NCI-H748 (cell line): ENCODE measurements around the gene FRMD4A.

Source experiments
- DNase-seq: peaks from one replicate; lab custom pipeline; 2025; ENCODE audit not compliant: unreplicated experiment; lab: John Stamatoyannopoulos, UW

FRMD4A gene

DNA sequence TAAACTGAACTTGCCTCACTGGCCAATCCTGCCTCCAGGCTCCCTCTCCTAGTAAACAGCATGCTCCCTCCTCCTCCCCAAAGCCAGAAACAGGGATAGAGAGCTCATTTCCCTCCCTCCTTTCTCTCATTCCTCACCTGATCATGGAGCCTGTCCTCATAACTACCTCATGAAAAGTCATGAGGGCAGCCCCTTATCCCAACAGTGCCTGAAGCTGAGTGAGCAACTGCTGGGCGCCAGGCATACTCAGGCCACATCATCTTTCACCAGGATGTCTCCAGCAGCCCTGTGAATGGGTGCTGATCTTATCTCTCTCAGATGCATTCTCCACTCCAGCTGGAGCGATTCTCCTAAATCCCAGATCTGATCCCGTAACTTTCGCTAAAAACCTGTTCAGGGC is 436.8 kb downstream of the FRMD4A start:
- no peak for DNase-seq

DNA sequence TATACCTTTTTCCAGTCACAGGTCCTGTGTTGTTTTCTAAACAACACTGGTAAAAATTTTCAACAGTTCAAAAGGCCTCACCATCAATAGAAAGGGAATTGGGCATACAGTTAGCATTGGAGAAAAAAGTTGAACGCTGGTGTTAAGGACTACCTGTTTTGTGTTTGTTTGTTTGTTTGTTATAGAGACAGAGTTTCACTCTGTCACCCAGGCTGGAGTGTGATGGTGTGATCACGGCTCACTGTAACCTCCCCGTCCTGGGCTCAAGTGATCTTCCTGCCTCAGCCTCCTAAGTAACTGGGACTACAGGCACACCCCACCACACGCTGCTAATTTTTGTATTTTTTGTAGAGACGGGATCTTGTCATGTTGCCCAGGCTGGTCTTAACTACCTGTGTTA is 437.9 kb downstream of the FRMD4A start:
- DNase-seq, result no peak

DNA sequence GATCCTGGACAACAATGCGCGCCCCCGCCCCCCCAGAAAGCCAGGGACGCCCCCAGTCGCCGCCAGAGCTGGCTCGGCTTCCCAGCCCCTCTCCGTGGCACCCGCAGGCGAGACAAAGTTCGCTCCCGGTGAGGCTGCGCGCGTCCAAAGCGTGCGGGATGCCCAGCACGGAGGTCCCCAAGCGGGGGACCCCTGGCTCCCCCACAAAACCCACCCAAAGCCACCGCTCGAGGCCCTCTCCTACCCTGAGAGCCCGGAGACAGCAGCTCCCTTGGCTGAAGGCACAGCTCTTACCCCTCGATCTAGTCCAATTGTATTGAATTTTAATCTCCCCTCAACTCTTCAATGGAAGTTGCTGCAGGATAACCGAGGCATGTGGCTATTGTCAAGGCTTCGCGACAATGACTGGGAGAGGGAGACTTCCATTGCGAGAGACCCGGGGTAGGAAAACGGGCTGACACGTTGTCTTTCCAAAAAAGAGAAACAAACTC is 438.7 kb downstream of the FRMD4A start:
- peak; percentile 51 for DNase-seq

DNA sequence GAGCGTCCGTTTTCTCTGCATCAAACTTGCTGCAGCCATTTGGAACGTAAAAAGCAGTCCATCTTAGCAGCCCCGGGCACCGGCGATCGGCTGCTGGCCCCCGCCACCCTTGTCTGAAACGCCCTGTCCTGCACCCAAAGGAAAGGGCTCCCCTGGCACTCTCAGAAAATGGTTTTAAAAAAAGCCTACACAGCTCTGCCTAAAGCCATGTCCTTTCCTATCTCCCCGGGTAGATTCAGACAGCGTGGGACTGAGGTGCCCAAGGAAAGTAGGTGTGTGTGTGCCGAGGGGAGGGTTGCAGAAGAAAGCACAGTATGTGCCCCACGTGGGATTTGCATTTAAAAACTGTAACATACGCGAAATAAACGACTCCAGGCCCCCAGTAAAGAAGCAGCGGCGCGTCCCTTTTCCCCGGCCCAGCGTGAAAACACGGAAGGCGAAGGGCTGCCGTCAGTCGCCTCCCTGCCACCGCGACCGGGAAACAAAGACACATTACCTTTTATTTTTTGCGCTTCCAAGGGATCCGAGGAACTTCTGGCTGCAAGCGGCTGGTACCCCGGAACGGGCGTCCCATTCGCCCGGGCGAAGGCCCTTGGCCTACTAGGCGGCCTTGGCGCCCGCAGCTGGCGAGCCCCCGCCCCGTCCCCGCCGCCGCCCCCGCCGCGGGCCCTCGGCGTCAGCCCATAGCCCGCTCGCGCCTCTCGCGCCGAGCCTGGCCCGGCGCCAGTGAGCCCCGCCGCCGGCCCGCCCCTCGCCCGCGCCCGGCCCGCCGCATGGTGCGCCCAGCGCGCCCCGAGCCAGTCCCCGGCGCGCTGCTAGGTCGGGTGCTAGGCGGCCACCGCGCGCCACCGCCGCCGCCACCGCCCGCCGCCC is 439.4 kb downstream of the FRMD4A start:
- peak; percentile 49 for DNase-seq

DNA sequence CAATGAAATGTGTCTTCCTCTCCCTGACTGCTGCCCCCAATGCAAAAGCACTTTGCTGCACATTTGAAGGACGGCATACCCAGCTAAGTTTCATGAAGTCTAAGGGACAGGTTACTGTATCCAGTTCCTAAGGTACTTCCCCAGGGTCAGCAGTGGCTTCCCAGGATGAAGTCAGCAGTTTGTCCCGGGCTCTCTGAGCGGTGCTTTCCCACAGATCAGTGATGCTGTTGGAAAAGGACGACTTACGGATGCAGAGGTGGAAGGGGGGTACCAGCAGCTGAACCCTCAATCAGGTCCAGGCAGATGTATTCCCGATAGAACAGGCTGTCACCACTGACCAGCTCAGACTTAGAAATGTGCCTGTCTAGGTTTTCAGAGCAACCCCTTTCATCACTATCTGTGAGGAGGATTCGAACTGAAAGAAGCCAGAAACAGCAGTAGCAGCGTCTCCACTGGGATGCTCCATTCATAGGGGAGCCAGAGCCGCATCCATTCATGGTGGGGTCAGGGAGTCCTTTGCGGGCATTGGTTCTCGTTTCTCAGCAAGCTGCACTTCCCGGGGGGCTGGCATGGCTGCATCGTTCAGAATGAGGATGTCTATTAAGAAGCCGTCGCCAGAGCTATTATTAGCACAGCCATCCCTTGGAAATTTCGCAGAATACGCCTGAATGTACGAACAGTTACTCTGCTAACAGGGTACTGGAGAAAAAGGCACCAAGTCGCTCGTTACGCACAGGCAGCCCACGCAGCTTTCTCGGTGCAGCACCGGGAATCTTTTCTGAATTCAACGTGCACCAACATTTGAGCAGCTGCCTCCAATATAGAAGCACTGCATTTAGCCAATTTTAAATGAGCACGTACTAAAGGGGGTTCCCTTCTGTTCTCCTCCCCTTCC is 440.2 kb downstream of the FRMD4A start:
- peak; percentile 43 for DNase-seq

DNA sequence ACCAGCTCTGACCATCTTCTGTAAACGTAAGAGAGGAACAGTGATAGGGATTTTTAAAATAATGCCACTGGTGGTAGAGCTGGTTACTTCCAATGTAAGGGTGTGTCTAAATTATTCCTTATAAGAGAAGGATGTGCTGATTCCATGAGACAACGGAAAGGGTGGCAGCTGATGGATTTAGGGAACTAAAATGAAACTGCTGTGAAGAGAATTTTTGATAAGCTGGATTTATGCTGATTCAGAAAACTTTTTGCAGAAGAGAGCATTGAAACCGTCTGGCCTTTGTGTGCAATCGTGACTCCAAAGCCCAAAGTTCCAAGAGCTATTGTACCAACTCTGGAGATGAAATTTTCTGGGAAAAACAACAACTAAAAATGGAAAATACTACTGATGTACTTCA is 443.0 kb downstream of the FRMD4A start:
- DNase-seq, result no peak

DNA sequence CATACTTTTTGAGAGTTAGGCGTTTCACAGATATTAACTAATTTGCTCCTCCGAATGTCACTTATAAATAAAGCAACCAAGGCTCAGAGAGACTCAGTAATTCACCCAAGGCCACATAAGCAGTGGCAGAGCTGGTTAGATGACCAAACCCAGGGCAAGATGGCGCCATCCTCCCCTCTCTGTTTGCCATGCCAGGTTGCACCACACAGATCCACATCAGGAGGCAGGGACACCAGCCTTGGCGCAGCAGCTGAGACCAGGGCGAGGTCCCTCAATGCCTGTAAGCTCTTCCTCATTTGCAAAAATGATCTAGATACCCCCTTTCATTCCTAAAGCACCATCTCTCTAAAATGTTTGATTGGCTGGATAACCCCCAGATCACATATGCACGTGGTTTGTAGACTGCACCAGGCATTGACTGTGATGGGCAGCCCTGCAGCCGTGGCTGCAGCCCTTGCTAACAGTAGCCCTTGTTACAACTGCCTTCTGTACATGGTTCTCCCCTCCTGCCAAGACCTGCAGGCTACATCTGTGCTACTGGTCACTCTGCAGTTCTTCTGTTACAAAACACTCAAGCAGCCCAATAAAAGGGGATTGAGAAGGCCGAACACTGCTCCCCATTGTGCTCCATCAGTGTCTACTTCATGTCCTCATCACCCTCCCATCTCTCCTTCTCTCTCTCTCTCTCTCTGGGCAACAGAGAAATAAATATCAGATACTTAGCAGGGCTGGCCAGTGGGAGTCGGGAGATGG is 445.3 kb downstream of the FRMD4A start:
- no peak for DNase-seq

DNA sequence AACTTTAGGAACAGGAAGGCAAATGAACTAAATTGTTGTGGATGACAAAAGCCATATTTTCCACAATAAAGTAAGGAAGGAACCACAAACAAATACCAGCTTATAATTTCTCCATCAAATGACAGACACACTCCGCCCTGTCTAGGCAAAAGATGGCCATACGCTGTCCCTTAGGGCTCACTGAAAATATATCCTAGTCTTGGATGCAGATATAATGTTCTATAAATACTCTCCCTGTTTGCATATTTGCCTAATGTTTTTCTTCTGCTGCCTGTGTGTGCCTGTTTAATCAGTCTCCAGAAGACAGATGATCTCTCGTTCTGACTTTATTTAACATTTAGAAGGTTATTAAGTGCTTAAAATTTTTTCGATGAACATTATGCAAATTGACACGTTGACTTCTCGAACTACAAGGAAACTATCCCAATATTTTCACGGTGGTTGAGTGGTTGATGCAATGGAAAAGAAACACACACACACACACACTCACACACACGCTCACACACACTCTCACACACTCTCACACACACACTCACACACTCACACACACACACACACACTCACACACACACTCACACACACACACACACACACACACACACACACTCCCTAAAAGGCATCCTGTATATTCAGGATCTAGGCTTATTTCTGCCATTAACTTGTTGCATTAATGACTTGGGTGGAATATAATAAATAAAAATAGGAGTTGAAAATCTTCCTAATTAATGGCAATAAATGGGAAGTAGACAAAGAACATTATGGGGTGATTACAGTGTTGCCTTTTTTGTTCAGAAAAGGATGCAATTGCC is 446.9 kb downstream of the FRMD4A start:
- no peak for DNase-seq

DNA sequence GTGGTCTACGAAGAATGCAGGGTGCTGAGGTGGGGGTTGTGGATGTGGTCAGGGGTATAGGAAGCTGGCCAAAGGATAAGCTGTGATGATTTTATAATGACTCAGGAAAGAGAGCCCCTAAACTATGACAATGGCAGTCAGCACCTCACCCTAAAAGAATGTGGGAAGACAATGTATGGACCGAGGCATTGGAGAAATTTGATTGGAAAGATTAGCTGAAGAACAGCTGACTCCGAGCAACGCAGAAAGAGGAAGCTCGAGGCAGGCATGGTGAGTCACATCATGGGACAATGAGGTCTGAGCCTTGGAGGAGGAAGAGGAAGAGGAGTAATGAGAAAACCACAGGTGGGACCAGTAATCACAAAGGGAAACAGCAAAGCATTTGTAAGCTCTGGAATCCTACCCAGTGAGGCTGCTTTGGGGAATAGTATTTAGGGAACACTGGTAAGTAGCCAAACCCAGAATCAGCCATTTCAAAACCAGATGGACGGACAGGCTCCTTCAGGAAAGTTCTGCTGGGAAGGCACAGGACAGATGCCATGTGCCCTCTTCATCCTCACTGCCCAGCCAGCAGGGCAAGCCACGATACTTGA is 448.5 kb downstream of the FRMD4A start:
- no peak for DNase-seq

DNA sequence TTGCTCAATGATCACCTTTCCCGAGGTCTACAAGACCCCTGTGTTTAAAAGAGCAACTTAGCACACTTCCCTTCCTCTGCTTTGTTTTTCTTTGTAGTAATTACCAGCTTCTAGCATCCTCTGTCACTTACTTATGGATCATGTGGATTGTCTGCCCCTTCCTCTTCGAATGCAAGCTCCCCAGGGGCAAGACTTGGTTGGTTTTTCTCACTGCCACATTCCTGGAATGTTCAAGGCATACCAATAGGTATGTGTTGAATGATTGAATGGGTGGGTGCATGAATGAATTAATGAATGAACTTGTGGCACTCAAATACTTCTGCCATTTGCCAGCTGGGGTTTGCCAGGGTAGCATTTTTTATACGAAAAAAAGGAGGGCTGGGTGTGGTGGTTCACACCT is 450.0 kb downstream of the FRMD4A start:
- DNase-seq, result no peak

DNA sequence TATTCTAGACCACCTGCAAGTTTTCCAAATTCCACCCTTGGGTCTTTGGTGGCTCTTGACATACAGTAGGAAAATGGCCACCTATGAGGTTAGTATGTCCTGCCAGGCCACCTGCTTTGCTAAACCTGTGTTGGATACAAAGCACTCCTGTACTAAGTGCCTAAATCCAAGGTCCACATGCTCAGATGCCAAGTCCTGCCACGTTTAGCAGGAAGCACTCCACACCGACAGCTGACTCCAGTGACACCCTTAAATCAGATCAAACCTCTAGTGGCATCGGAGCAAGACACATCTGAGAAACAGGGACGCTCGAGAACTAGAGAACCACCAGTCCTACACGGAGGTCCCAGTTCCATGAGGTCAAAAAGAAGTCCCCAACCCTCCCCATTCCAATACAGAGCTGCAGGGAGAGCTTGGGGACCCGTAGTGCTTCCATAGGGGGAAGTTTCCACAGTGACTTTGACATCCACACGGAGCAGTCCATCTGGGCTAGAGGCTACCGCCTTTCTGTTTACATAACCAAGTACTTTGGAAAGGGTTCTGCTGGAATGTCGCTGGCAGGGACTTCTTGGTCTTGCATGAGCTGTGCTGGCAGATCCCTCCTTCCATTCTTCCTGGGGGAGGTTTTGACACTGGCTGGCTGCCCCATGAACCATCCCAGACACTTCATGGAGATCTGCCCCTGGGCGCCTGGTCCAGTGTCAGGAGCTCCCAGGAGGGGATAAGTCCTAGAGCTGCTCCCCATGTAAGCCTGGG is 453.4 kb downstream of the FRMD4A start:
- no peak for DNase-seq

DNA sequence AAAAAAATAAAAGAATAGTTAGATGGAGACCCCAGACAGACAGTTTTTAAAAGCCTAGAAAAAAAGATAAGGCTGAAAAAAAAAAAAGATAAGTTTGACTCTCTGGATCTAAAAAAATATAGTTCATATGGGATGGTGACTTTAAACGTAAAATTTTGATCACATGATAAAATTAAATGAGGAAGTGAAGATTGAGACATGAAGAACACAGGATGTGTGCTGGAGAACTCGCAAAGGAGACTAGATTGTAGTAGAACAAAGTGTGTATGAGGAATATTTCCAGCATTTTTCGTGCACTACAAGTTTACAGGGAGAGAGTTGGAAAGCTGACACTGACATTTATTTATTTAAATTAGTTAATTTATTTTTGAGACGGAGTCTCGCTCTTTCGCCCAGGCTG is 457.5 kb downstream of the FRMD4A start:
- no peak for DNase-seq

DNA sequence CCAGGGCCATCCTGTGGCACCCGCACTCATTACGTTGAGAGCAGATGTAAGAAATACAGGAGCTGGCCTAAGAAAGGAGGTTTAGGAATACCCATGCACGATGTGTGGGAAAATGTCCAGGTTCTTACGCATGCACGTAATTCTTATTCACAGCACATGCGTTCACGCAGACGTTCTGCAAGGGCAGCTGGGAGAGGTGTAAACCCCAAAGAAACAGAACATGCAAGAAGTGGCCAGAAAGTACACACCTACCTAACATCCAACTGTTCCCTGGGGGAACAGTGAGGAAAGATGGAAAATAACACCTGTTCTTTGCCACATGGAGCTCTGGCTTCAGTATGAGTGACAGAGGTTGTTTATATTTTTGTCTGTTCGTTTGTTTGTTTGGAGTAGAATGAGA is 458.3 kb downstream of the FRMD4A start:
- no peak for DNase-seq

DNA sequence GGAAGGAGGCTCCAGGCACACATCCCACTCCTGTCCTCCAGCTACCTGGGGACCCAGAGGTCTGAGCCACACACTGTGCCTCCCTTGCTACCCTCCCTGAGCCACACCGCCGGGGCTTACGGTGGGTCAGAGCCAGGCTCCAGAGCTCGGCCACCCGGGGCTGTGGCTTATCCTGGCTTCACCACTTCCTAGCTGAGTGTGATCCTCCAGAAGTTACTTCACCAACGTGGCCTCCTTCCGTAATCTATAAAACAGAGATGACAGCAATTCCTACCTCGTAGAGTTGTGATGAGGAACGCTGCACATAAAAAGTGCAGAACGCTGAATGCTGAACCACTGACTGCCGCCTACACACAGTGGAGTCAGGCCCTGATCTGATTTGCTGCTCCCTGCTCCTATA is 458.9 kb downstream of the FRMD4A start:
- no peak for DNase-seq

DNA sequence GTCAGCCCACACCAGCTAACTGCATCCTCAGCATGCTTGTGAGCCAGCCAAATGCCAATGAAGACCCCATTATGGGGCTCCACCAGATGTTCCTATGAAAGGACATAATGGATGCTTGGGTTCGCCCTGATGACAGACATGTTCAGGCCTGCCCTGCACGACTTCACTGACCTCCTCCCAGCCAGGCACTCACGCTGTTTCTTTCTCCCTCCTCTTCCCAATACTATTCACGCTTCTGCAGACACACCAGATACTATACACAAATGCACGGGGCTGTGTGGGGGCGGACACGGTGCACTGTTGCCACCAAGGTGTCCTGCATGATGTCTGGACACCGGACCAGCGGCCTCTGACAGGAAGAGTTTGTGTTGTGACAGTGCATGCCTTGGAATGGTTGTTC is 459.7 kb downstream of the FRMD4A start:
- DNase-seq, result peak; percentile 73

DNA sequence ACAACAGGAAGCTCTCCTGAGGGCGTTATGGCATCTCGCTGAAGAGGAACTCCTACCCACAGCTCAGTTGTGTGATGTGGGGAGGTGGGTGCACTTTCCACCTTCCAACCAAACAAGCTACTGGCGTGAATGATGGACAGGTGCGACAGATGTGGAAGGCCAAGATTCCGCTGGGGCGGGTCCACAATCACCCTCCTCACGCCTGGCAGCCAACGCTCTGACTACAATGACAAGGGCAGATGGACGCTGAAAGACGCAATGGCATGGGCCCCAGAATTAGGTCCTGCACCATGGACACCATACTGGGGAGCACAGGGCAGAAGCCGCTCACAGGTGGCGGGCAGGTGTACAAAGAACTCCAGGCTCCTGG is 461.4 kb downstream of the FRMD4A start:
- DNase-seq, result no peak

DNA sequence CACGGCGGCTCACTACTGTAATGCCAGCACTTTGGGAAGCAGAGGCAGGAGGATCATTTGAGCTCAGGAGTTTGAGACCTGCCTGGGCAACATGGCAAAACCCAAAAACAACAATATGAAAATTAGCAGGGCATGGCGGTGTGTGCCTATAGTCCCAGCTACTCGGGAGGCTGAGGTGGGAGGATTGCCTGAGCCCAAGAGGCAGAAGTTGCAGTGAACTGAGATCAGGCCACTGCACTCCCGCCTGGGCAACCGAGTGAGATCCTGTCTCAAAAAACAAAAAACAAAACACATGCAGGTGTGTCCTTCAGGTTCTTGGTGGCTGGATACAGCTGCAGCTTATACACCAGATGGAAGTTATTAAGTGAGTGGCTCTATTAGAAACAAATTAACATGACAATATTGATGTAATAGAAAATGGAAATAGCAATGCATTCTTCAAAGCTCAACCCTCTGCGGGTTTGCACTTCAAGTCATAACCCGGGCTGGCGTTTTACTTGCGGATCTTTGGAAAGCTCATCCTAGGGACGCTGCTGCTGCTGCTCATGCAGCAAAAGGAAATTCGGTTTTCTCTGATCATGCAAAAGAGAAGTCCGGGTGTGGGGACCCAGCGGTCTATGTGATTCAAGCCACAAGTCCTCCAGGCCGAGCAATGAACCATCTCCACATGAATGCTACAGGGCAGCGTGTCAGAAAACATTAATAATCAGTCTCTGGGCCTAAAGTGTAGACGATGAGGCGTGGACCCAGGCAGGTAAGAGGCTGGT is 462.0 kb downstream of the FRMD4A start:
- DNase-seq, result no peak

DNA sequence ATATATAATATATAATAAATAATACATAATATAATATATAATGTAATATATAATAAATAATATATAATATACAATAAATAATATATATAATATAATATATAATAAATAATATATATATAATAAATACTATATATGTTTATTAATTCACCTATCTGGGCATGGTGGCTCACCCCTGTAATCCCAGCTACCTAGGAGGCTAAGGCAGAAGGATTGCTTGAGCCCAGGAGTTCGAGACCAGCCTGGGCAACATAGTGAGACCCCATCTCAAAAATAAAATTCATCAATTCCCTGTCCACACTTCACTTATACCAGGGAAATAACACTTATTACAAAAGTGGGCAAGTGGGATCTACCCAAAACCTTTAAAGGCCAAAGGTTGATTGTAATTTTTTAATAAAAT is 462.9 kb downstream of the FRMD4A start:
- DNase-seq, result no peak
